H1 (cell line): ENCODE measurements around the gene RHOC. TPM values are rescaled to one million over a fixed set of nuclear protein-coding genes. Genes with fewer than 3 reads are reported as not detected.

Experiments used
- CTCF ChIA-PET: fragments of 300-600 bp; sonication (Branson Sonifier 250); formaldehyde crosslinking; loops from one replicate; lab custom pipeline; 2021; ENCODE audit not compliant: partially characterized antibody; lab: Charles Lee
- POLR2A ChIA-PET: fragments of 300-600 bp; sonication (Branson Sonifier 250); formaldehyde crosslinking; loops from one replicate; lab custom pipeline; 2021; ENCODE audit warnings: inconsistent platforms; ENCODE audit not compliant: partially characterized antibody; lab: Charles Lee
- DNase-seq, 2 experiments: peaks; one replicate each; pipeline versions ENCODE4 v3.0.0 to v3.0.0-alpha.2; 2010 to 2022; ENCODE audit warnings: low spot score in 2 of 2, low read depth in 1 of 2, mixed read lengths in 1 of 2
- FAIRE-seq: peaks from 2 replicates; lab custom pipeline; 2011; peaks lifted over from hg19 to GRCh38; lab: Jason Lieb, UNC
- H2AFZ ChIP-seq: 2 replicates; pipeline ENCODE4 v1.8.1; 2012; ENCODE audit warnings: low read length, inconsistent platforms
- H2AK5ac ChIP-seq: 2 replicates; pipeline ENCODE4 v1.6.1; 2013; ENCODE audit warnings: low read depth, low read length
- H2BK120ac ChIP-seq: replicated peaks from 2 replicates; pipeline ENCODE3; 2013; ENCODE audit warnings: low read depth, low read length, inconsistent platforms
- H2BK12ac ChIP-seq: 2 replicates; pipeline ENCODE4 v1.6.1; 2013; ENCODE audit warnings: low read depth, low read length
- H2BK15ac ChIP-seq: 2 replicates; pipeline ENCODE4 v1.6.1; 2013; ENCODE audit warnings: low read length
- H2BK20ac ChIP-seq: 2 replicates; pipeline ENCODE4 v1.6.1; 2013; ENCODE audit warnings: low read length
- H2BK5ac ChIP-seq: 2 replicates; pipeline ENCODE4 v1.6.1; 2013; ENCODE audit warnings: low read depth, low read length
- H3K14ac ChIP-seq: 2 replicates; pipeline ENCODE4 v1.6.1; 2013; ENCODE audit warnings: inconsistent platforms; ENCODE audit not compliant: insufficient read length
- H3K18ac ChIP-seq: 2 replicates; pipeline ENCODE4 v1.6.1; 2013; ENCODE audit warnings: low read length; ENCODE audit errors: extremely low read depth
- H3K23ac ChIP-seq: 2 replicates; pipeline ENCODE4 v1.6.1; 2013; ENCODE audit warnings: inconsistent platforms; ENCODE audit not compliant: insufficient read length
- H3K23me2 ChIP-seq: 2 replicates; pipeline ENCODE4 v1.6.1; 2013; ENCODE audit warnings: low read depth, low read length
- H3K27ac ChIP-seq: 2 replicates; pipeline ENCODE4 v1.6.1; 2011; ENCODE audit warnings: low read depth, low read length, inconsistent platforms
- H3K27me3 ChIP-seq, 4 experiments: replicated peaks in 1 of 4; 1 replicate in 1 of 4; 2 replicates in 3 of 4; pipeline versions ENCODE4 v1.6.1 to v1.8.1; 2011 to 2013; ENCODE audit warnings: low read length in 3 of 4, mild to moderate bottlenecking in 3 of 4, inconsistent platforms in 2 of 4, mixed read lengths in 2 of 4, moderate library complexity in 1 of 4; ENCODE audit not compliant: control insufficient read depth in 3 of 4, insufficient read depth in 3 of 4; ENCODE audit errors: extremely low read depth in 1 of 4
- H3K36me3 ChIP-seq, 4 experiments: 2 replicates each; pipeline versions ENCODE4 v1.6.1 to v1.8.1; 2011 to 2013; ENCODE audit warnings: mild to moderate bottlenecking in 4 of 4, low read length in 3 of 4, moderate library complexity in 2 of 4, control low read depth in 1 of 4, inconsistent platforms in 1 of 4; ENCODE audit not compliant: insufficient read depth in 4 of 4, control insufficient read depth in 2 of 4
- H3K4ac ChIP-seq: replicated peaks from 2 replicates; pipeline ENCODE3; 2013; ENCODE audit warnings: low read length, low read depth, mixed read lengths, inconsistent platforms; ENCODE audit not compliant: insufficient read length
- H3K4me1 ChIP-seq, 4 experiments: replicated peaks in 1 of 4; 1 replicate in 1 of 4; 2 replicates in 3 of 4; pipeline versions ENCODE4 v1.6.1 to v1.8.1; 2011 to 2013; ENCODE audit warnings: low read length in 3 of 4, inconsistent platforms in 2 of 4, mixed read lengths in 1 of 4; ENCODE audit not compliant: insufficient read depth in 4 of 4, control insufficient read depth in 3 of 4
- H3K4me2 ChIP-seq, 2 experiments: 2 replicates each; pipeline versions ENCODE4 v1.6.1 to v1.8.1; 2011 to 2013; ENCODE audit warnings: low read depth in 2 of 2, low read length in 2 of 2, control low read depth in 1 of 2, inconsistent platforms in 1 of 2, mild to moderate bottlenecking in 1 of 2; ENCODE audit not compliant: insufficient read depth in 1 of 2
- H3K4me3 ChIP-seq, 4 experiments: fragments of 200-600, 300-600 bp in 1 of 4; sonication (generic), shearing (Covaris generic), sonication (Bioruptor Twin) in 1 of 4; 2 replicates each; pipeline versions ENCODE4 v1.5.1 to v1.8.1; 2011 to 2016; ENCODE audit warnings: low read length in 4 of 4, low read depth in 3 of 4, control low read depth in 2 of 4, inconsistent platforms in 2 of 4, mild to moderate bottlenecking in 2 of 4, mixed read lengths in 1 of 4, moderate library complexity in 1 of 4; ENCODE audit not compliant: insufficient read depth in 2 of 4; ENCODE audit errors: extremely low read depth in 1 of 4
- H3K56ac ChIP-seq: replicated peaks from 2 replicates; pipeline ENCODE3; 2013; ENCODE audit warnings: low read depth, mild to moderate bottlenecking, mixed read lengths, low read length, inconsistent platforms; ENCODE audit not compliant: insufficient read length
- H3K79me1 ChIP-seq: 2 replicates; pipeline ENCODE4 v1.6.1; 2013; ENCODE audit warnings: low read depth, low read length, control low read depth
- H3K79me2 ChIP-seq, 2 experiments: 2 replicates each; pipeline versions ENCODE4 v1.6.1 to v1.8.1; 2012 to 2013; ENCODE audit warnings: low read length in 2 of 2, mild to moderate bottlenecking in 2 of 2, inconsistent platforms in 1 of 2; ENCODE audit not compliant: insufficient read depth in 2 of 2, control insufficient read depth in 1 of 2
- H3K9ac ChIP-seq, 4 experiments: replicated peaks in 1 of 4; 1 replicate in 1 of 4; 2 replicates in 3 of 4; pipeline versions ENCODE4 v1.6.1 to v1.8.1; 2011 to 2013; ENCODE audit warnings: low read depth in 3 of 4, low read length in 3 of 4, control low read depth in 2 of 4, mild to moderate bottlenecking in 2 of 4, moderate library complexity in 2 of 4, inconsistent platforms in 1 of 4; ENCODE audit errors: extremely low read depth in 1 of 4
- H3K9me3 ChIP-seq, 2 experiments: 2 replicates each; pipeline versions ENCODE4 v1.6.1 to v1.8.1; 2012 to 2013; ENCODE audit warnings: mild to moderate bottlenecking in 2 of 2, moderate library complexity in 2 of 2, control low read depth in 1 of 2, inconsistent platforms in 1 of 2, low read depth in 1 of 2, low read length in 1 of 2, mixed read lengths in 1 of 2; ENCODE audit not compliant: insufficient read depth in 2 of 2
- H4K20me1 ChIP-seq, 2 experiments: replicated peaks in 1 of 2; 2 replicates each; pipeline versions ENCODE3 to v1.8.1; 2011 to 2013; ENCODE audit warnings: inconsistent platforms in 2 of 2, low read length in 2 of 2, mild to moderate bottlenecking in 1 of 2; ENCODE audit not compliant: insufficient read depth in 2 of 2, control insufficient read depth in 1 of 2
- H4K5ac ChIP-seq: 2 replicates; pipeline ENCODE4 v1.6.1; 2013; ENCODE audit warnings: low read length, low read depth, mixed read lengths, inconsistent platforms; ENCODE audit not compliant: insufficient read length
- H4K8ac ChIP-seq: 2 replicates; pipeline ENCODE4 v1.8.0; 2013; ENCODE audit warnings: mild to moderate bottlenecking, moderate library complexity, low read length, inconsistent platforms; ENCODE audit not compliant: insufficient read depth; ENCODE audit errors: extremely low read depth
- H4K91ac ChIP-seq: replicated peaks from 2 replicates; pipeline ENCODE3; 2013; ENCODE audit warnings: low read length, mixed read lengths, inconsistent platforms; ENCODE audit not compliant: insufficient read length
- ASH2L ChIP-seq: fragments of 200-600, 300-600 bp; sonication (generic); IDR thresholded peaks from one replicate; pipeline ENCODE4 v1.7.1; 2017; ENCODE audit warnings: low read length
- CHD2 ChIP-seq: IDR thresholded peaks from 2 replicates; pipeline ENCODE4 v1.6.1; 2012; ENCODE audit warnings: low read length, improper control_type of control experiment
- JUN ChIP-seq: IDR thresholded peaks from 2 replicates; pipeline ENCODE4 v1.6.1; 2011; ENCODE audit warnings: low read depth, mild to moderate bottlenecking, improper control_type of control experiment, low read length
- RBBP5 ChIP-seq: IDR thresholded peaks from 2 replicates; pipeline ENCODE4 v1.7.1; 2012; ENCODE audit warnings: low read depth, mild to moderate bottlenecking, inconsistent platforms, low read length, moderate library complexity, borderline replicate concordance
- RNF2 ChIP-seq: fragments of 200-900, 300-1000 bp; sonication (generic); IDR thresholded peaks from 2 replicates; pipeline ENCODE4 v1.7.1; 2016; ENCODE audit warnings: borderline replicate concordance, low read depth, mild to moderate bottlenecking, antibody characterized with exemption, low read length; ENCODE audit not compliant: poor library complexity, severe bottlenecking; ENCODE audit errors: missing control alignments
- RXRA ChIP-seq: IDR thresholded peaks from 2 replicates; pipeline ENCODE4 v1.6.1; 2011; ENCODE audit warnings: low read depth, mild to moderate bottlenecking, low read length, moderate library complexity; ENCODE audit not compliant: insufficient read depth
- SRF ChIP-seq: IDR thresholded peaks from 2 replicates; pipeline ENCODE4 v1.6.1; 2011; ENCODE audit warnings: mild to moderate bottlenecking, low read depth, low read length, moderate library complexity
- TBP ChIP-seq: IDR thresholded peaks from 2 replicates; pipeline ENCODE4 v1.6.1; 2011; ENCODE audit warnings: low read depth, low read length, improper control_type of control experiment
- USF2 ChIP-seq: IDR thresholded peaks from 2 replicates; pipeline ENCODE4 v1.6.1; 2011; ENCODE audit warnings: low read length, improper control_type of control experiment
- WGBS, 2 experiments: shearing (Covaris generic) in 1 of 2; methylation state at CpG; one replicate each; pipeline versions ENCODE4 v1.1.6 to v1.1.7; 2013 to 2015; ENCODE audit warnings: low lambda C conversion rate in 2 of 2, mixed read lengths in 2 of 2, inconsistent platforms in 1 of 2, low coverage in 1 of 2, missing lambda C conversion rate in 1 of 2; ENCODE audit not compliant: insufficient replicate concordance in 2 of 2, insufficient coverage in 1 of 2, insufficient read length in 1 of 2; ENCODE audit errors: extremely low coverage in 1 of 2, missing lambda C conversion rate in 1 of 2; 5-methylcytosine and 5-hydroxymethylcytosine counted together
- polyA plus RNA-seq, 7 experiments: library from polyadenylated mRNA; depleted of rRNA in 3 of 7; stranded (reverse) in 5 of 7; unstranded in 2 of 7; fragments of >200 nt in 5 of 7; fragments of 200-250 nt in 2 of 7; gene quantifications; 1 replicate in 5 of 7; 2 replicates in 1 of 7; 4 replicates in 1 of 7; pipeline versions ENCODE4 v1.2.1 to v1.2.3, GENCODE V29; 2011 to 2013; ENCODE audit warnings: missing spikeins in 2 of 7, mixed read lengths in 2 of 7
- total RNA-seq: library from RNA; stranded (reverse); fragmentation: NEBNext Ultra II Directional; extraction: Animal tissue kit (Norgen Biotek cat#: 25700); gene quantifications from 2 replicates; pipeline ENCODE4 v1.2.1, GENCODE V29; 2021

The RHOC gene
- total and polyA plus RNA-seq, 2 of the 8 experiments (the other 6 are each of a cell fraction or from before 2014, with no cell fraction given), result 53.6 to 97.5 TPM

GRCh38 chr1:112707221-112708001, 484 bp upstream of the RHOC start:
- H3K36me3 ChIP-seq, result peaks cover 0 to 5% (median 3%) of the 10 kb centered on the region in 4 experiments; a peak in 4 of 8 replicates
- H3K79me1 ChIP-seq, result no peaks in the 10 kb centered on the region
- H3K27ac ChIP-seq, result no peak overlapping the region
- H3K23ac ChIP-seq, result no peak overlapping the region
- H3K4me3 ChIP-seq, result peak overlapping the region; percentile 39 to 78 (median 66)
- no peaks in the 10 kb centered on the region for H3K9me3 ChIP-seq
- WGBS, 2 experiments, result 7% methylated on average over 31 of the region's 42 CpGs; no CpG with 5 or more reads in 1 of the 2 experiments
- DNase-seq, result peak; percentile 74 to 94
- no peak overlapping the region for H2BK20ac ChIP-seq
- H3K14ac ChIP-seq, result no peak overlapping the region
- no peak overlapping the region for H3K56ac ChIP-seq
- peak overlapping the region; percentile 64; the same call in 1 of the 2 replicates for H4K8ac ChIP-seq
- no peak overlapping the region for H2BK120ac ChIP-seq
- H2BK12ac ChIP-seq, result no peak overlapping the region
- peaks cover 11% of the 10 kb centered on the region; the same call in 1 of the 2 replicates for H3K23me2 ChIP-seq
- H3K4ac ChIP-seq, result no peak overlapping the region
- ChIA-PET POLR2A (interaction anchor here (0.6 to 1.7 kb wide), 4 partner anchors 33 to 242 kb away, joined by 3 to 17 read pairs (median 6); partner anchors contain the start of gene MOV10), CTCF (interaction anchor here (0.6 to 3.0 kb wide), 26 partner anchors 9 to 351 kb away, joined by 3 to 15 read pairs (median 4); partner anchors contain the start of gene MOV10)
- FAIRE-seq, result no peak
- H2BK5ac ChIP-seq, result no peak overlapping the region
- no peak overlapping the region for H4K91ac ChIP-seq
- 0 out of 2 replicates have a peak overlapping the region, but pooled peaks have one; percentile 67 for H2AFZ ChIP-seq
- peaks cover 0 to 7% of the 10 kb centered on the region in 2 experiments for H4K20me1 ChIP-seq
- H3K79me2 ChIP-seq, result no peaks in the 10 kb centered on the region
- no peak overlapping the region for H2AK5ac ChIP-seq
- peak overlapping the region; percentile 85; the same call in 1 of the 2 replicates for H3K18ac ChIP-seq
- H3K4me2 ChIP-seq, result peak overlapping the region; percentile 15 to 90
- H3K4me1 ChIP-seq, result peaks cover 10 to 37% (median 22%) of the 10 kb centered on the region in 4 experiments
- peaks cover 0 to 10% (median 4%) of the 10 kb centered on the region in 4 experiments; a peak in 2 of 7 replicates for H3K27me3 ChIP-seq
- peak overlapping the region in 1 of 4 experiments; percentile 13; a peak in 3 of 7 replicates for H3K9ac ChIP-seq
- H2BK15ac ChIP-seq, result no peak overlapping the region
- H4K5ac ChIP-seq, result peak overlapping the region; percentile 57
- TF ChIP-seq USF2, result no peak
- no peak for TF ChIP-seq RNF2
- TF ChIP-seq RBBP5, result 0 out of 2 replicates have a peak, but pooled peaks have one; percentile 42
- no peak for TF ChIP-seq JUN
- TF ChIP-seq TBP, result 0 out of 2 replicates have a peak, but pooled peaks have one; percentile 18
- no peak for TF ChIP-seq RXRA
- peak; percentile 91 for TF ChIP-seq CHD2
- peak; percentile 54 for TF ChIP-seq ASH2L
- TF ChIP-seq SRF, result no peak
